T-helper 17 cell (primary cell): ENCODE measurements around the gene MAGEH1. TPM values are rescaled to one million over a fixed set of nuclear protein-coding genes. Genes with fewer than 3 reads are reported as not detected.

ENCODE experiments used
- ATAC-seq: fragments of 150-1000 bp; cut with Tn5 transposase; 2 replicates; pipeline ENCODE4 v1.10.0; 2021; ENCODE audit warnings: mild to moderate bottlenecking, moderate library complexity
- DNase-seq, 3 donors: peaks; one replicate each; pipeline versions ENCODE4 v3.0.0 to v3.0.0-alpha.2; 2020 to 2021
- H3K9me3 ChIP-seq: one replicate; pipeline ENCODE4 v1.7.0; 2013; ENCODE audit warnings: low read length, mild to moderate bottlenecking; ENCODE audit not compliant: control insufficient read depth, poor library complexity, severe bottlenecking
- H3K27ac Mint-ChIP-seq: one replicate; pipeline ENCODE4 v1.8.0; 2022; ENCODE audit warnings: mild to moderate bottlenecking, moderate library complexity, mixed read lengths
- H3K27me3 Mint-ChIP-seq: one replicate; pipeline ENCODE4 v1.8.0; 2022; ENCODE audit warnings: mixed read lengths
- H3K36me3 Mint-ChIP-seq: one replicate; pipeline ENCODE4 v1.8.0; 2022; ENCODE audit warnings: low read depth, mixed read lengths
- H3K4me1 Mint-ChIP-seq: one replicate; pipeline ENCODE4 v1.8.0; 2022; ENCODE audit warnings: mild to moderate bottlenecking, mixed read lengths
- H3K4me3 Mint-ChIP-seq: one replicate; pipeline ENCODE4 v1.8.0; 2022; ENCODE audit warnings: mild to moderate bottlenecking, moderate library complexity, mixed read lengths
- total RNA-seq, 4 donors: library from RNA in 2 of 4; stranded (reverse) in 2 of 4; gene quantifications; one replicate each; pipeline ENCODE4 v1.2.3 and lab custom pipeline; 2022 to 2026

Gene MAGEH1
- total RNA-seq, 2 donors from 2014 or later, result 13.1 to 13.5 TPM

- H3K27ac Mint-ChIP-seq, result no peak overlapping the region
- no peaks in the 10 kb centered on the region for H3K4me1 Mint-ChIP-seq
- no peak for DNase-seq
- ATAC-seq, result no peak
- no peaks in the 10 kb centered on the region for H3K9me3 ChIP-seq
- H3K27me3 Mint-ChIP-seq, result no peaks in the 10 kb centered on the region
- no peak overlapping the region for H3K4me3 Mint-ChIP-seq
- H3K36me3 Mint-ChIP-seq, result no peaks in the 10 kb centered on the region
These were observed 28.6 kb downstream of the MAGEH1 start for GRCh38 chrX:55480390-55481062.

- Mint-ChIP-seq H3K27ac (peak overlapping the region; percentile 53), H3K4me1 (peaks cover 6% of the 10 kb centered on the region), H3K36me3 (no peaks in the 10 kb centered on the region), H3K4me3 (no peak overlapping the region), H3K27me3 (no peaks in the 10 kb centered on the region)
- H3K9me3 ChIP-seq, result no peaks in the 10 kb centered on the region
- ATAC-seq (no peak), DNase-seq (no peak)
These were observed 33.0 kb downstream of the MAGEH1 start for GRCh38 chrX:55484948-55485347.

- DNase-seq (no peak), ATAC-seq (no peak)
- no peak overlapping the region for H3K4me3 Mint-ChIP-seq
- H3K9me3 ChIP-seq, result no peaks in the 10 kb centered on the region
- no peaks in the 10 kb centered on the region for H3K27me3 Mint-ChIP-seq
- H3K4me1 Mint-ChIP-seq, result peaks cover 6% of the 10 kb centered on the region
- H3K27ac Mint-ChIP-seq, result no peak overlapping the region
- no peaks in the 10 kb centered on the region for H3K36me3 Mint-ChIP-seq
These were observed 34.8 kb downstream of the MAGEH1 start for GRCh38 chrX:55486736-55487135.

- Mint-ChIP-seq H3K4me3 (peak overlapping the region; percentile 81), H3K27ac (no peak overlapping the region), H3K27me3 (no peaks in the 10 kb centered on the region), H3K4me1 (peaks cover 6% of the 10 kb centered on the region), H3K36me3 (no peaks in the 10 kb centered on the region)
- no peak for ATAC-seq
- DNase-seq, result no peak
- no peaks in the 10 kb centered on the region for H3K9me3 ChIP-seq
These were observed 35.2 kb downstream of the MAGEH1 start for GRCh38 chrX:55487143-55487542.

- DNase-seq (no peak), ATAC-seq (no peak)
These were observed 36.2 kb downstream of the MAGEH1 start for GRCh38 chrX:55488006-55488592.

GRCh38 chrX:55488593-55489313 lies 36.8 kb downstream of the MAGEH1 start:
- peak overlapping the region; percentile 94 for H3K4me3 Mint-ChIP-seq
- no peaks in the 10 kb centered on the region for H3K27me3 Mint-ChIP-seq
- DNase-seq, result peak; percentile 47 to 53 (median 50)
- H3K27ac Mint-ChIP-seq, result peak overlapping the region; percentile 90
- H3K36me3 Mint-ChIP-seq, result no peaks in the 10 kb centered on the region
- no peaks in the 10 kb centered on the region for H3K9me3 ChIP-seq
- peak; percentile 83 for ATAC-seq
- peaks cover 6% of the 10 kb centered on the region for H3K4me1 Mint-ChIP-seq

More at GRCh38 chrX:55488006-55488592, 36.2 kb downstream of the MAGEH1 start:
- peaks cover 6% of the 10 kb centered on the region for H3K4me1 Mint-ChIP-seq
- no peaks in the 10 kb centered on the region for H3K9me3 ChIP-seq
- H3K27ac Mint-ChIP-seq, result peak overlapping the region; percentile 90
- no peaks in the 10 kb centered on the region for H3K27me3 Mint-ChIP-seq
- H3K4me3 Mint-ChIP-seq, result peak overlapping the region; percentile 81
- no peaks in the 10 kb centered on the region for H3K36me3 Mint-ChIP-seq

- DNase-seq (no peak), ATAC-seq (peak; percentile 51)
- H3K36me3 Mint-ChIP-seq, result no peaks in the 10 kb centered on the region
- H3K27ac Mint-ChIP-seq, result peak within 1 kb of the TSS; percentile 90
- H3K9me3 ChIP-seq, result no peaks in the 10 kb centered on the region
- no peaks in the 10 kb centered on the region for H3K27me3 Mint-ChIP-seq
- H3K4me3 Mint-ChIP-seq, result peak within 1 kb of the TSS; percentile 94
- peaks cover 6% of the 10 kb centered on the region for H3K4me1 Mint-ChIP-seq
These were observed 37.5 kb downstream of the MAGEH1 start, which contains the start of gene USP51 for GRCh38 chrX:55489314-55490009. Gene USP51, minus strand, starts transcription at chrX:55489848. Its CDS starts 909 bp downstream, at chrX:55488939.

- no peak for DNase-seq
- H3K9me3 ChIP-seq, result no peaks in the 10 kb centered on the region
- Mint-ChIP-seq H3K27ac (peak overlapping the region; percentile 90), H3K4me1 (peaks cover 6% of the 10 kb centered on the region), H3K27me3 (no peaks in the 10 kb centered on the region), H3K36me3 (no peaks in the 10 kb centered on the region), H3K4me3 (peak overlapping the region; percentile 94)
- ATAC-seq, result no peak
These were observed 38.2 kb downstream of the MAGEH1 start for GRCh38 chrX:55490121-55490520.

- H3K9me3 ChIP-seq, result no peaks in the 10 kb centered on the region
- no peaks in the 10 kb centered on the region for H3K27me3 Mint-ChIP-seq
- no peak for ATAC-seq
- no peak for DNase-seq
- no peak overlapping the region for H3K4me3 Mint-ChIP-seq
- no peak overlapping the region for H3K27ac Mint-ChIP-seq
- H3K4me1 Mint-ChIP-seq, result peaks cover 6% of the 10 kb centered on the region
- H3K36me3 Mint-ChIP-seq, result no peaks in the 10 kb centered on the region
These were observed 39.0 kb downstream of the MAGEH1 start for GRCh38 chrX:55490974-55491373.

Other genes starting within 250 kb of the MAGEH1 start
- gene PAGE5, start 231.8 kb upstream of the MAGEH1 start, total RNA-seq, result under 1 TPM; 0.60 to 0.94 TPM
- not detected for gene PAGE3, start 187.2 kb upstream of the MAGEH1 start, total RNA-seq
- gene USP51, start 37.7 kb downstream of the MAGEH1 start, total RNA-seq, result 1 to 10 TPM; 1.5 to 1.8 TPM
- gene FOXR2, start 171.3 kb downstream of the MAGEH1 start, total RNA-seq, result not detected